CD14-positive monocyte (primary cell): Measurements from ENCODE around the gene NDRG4. TPM values are rescaled to one million over a fixed set of nuclear protein-coding genes. Genes with fewer than 3 reads are reported as not detected.

Experiments
- DNase-seq, 3 donors: peaks; one replicate each; pipeline ENCODE4 v3.0.0-alpha.2; 2011 to 2022
- H2AFZ ChIP-seq: 2 replicates; pipeline ENCODE4 v1.6.0; 2012; ENCODE audit warnings: mild to moderate bottlenecking, low read depth, low read length, inconsistent platforms; ENCODE audit not compliant: insufficient read depth, poor library complexity, severe bottlenecking
- H3K27ac ChIP-seq, 2 donors: 1 replicate in 1 of 2; 2 replicates in 1 of 2; pipeline ENCODE4 v1.5.1; 2012 to 2013; ENCODE audit warnings: low read length in 2 of 2, control low read depth in 1 of 2, inconsistent platforms in 1 of 2, low read depth in 1 of 2, mild to moderate bottlenecking in 1 of 2
- H3K27me3 ChIP-seq, 2 donors: one replicate each; pipeline versions ENCODE4 v1.6.0 to v1.6.1; 2011 to 2013; ENCODE audit warnings: low read length in 2 of 2; ENCODE audit not compliant: control insufficient read depth in 2 of 2, insufficient read depth in 2 of 2
- H3K36me3 ChIP-seq, 2 donors: replicated peaks in 1 of 2; 1 replicate in 1 of 2; 2 replicates in 1 of 2; pipeline versions ENCODE4 v1.5.1 to v1.6.1; 2012 to 2013; ENCODE audit warnings: low read length in 2 of 2, control low read depth in 1 of 2, inconsistent platforms in 1 of 2, mild to moderate bottlenecking in 1 of 2; ENCODE audit not compliant: insufficient read depth in 2 of 2, control insufficient read depth in 1 of 2
- H3K4me1 ChIP-seq, 2 donors: 1 replicate in 1 of 2; 2 replicates in 1 of 2; pipeline versions ENCODE4 v1.5.1 to v1.6.1; 2012 to 2013; ENCODE audit warnings: low read length in 2 of 2, control low read depth in 1 of 2, inconsistent platforms in 1 of 2, mild to moderate bottlenecking in 1 of 2, moderate library complexity in 1 of 2; ENCODE audit not compliant: insufficient read depth in 2 of 2, control insufficient read depth in 1 of 2
- H3K4me2 ChIP-seq: replicated peaks from 2 replicates; pipeline ENCODE3; 2012; ENCODE audit warnings: low read length, moderate library complexity, mild to moderate bottlenecking; ENCODE audit not compliant: poor library complexity, severe bottlenecking; ENCODE audit errors: extremely low read depth
- H3K4me3 ChIP-seq, 3 experiments: fragments of 200-600 bp in 1 of 3; sonication (generic) in 1 of 3; replicated peaks in 1 of 3; 1 replicate in 2 of 3; 2 replicates in 1 of 3; pipeline ENCODE4 v1.5.1; 2011 to 2013; ENCODE audit warnings: low read length in 3 of 3, mild to moderate bottlenecking in 3 of 3, control low read depth in 2 of 3, low read depth in 2 of 3, inconsistent platforms in 1 of 3, moderate library complexity in 1 of 3
- H3K79me2 ChIP-seq: 2 replicates; pipeline ENCODE4 v1.6.0; 2012; ENCODE audit warnings: mild to moderate bottlenecking, control low read depth, inconsistent platforms, low read length, moderate library complexity; ENCODE audit not compliant: insufficient read depth
- H3K9ac ChIP-seq: 2 replicates; pipeline ENCODE4 v1.6.0; 2017; ENCODE audit warnings: low read length, mild to moderate bottlenecking; ENCODE audit not compliant: insufficient read depth, poor library complexity, severe bottlenecking
- H3K9me3 ChIP-seq, 2 donors: replicated peaks in 1 of 2; 1 replicate in 1 of 2; 2 replicates in 1 of 2; pipeline versions ENCODE4 v1.5.1 to v1.6.1; 2012 to 2013; ENCODE audit warnings: low read length in 2 of 2, control low read depth in 1 of 2; ENCODE audit not compliant: control insufficient read depth in 1 of 2, insufficient read depth in 1 of 2
- H4K20me1 ChIP-seq: 2 replicates; pipeline ENCODE4 v1.6.0; 2012; ENCODE audit warnings: mild to moderate bottlenecking, low read length, control low read depth, moderate library complexity; ENCODE audit not compliant: insufficient read depth
- H3K27ac Mint-ChIP-seq, 7 donors: one replicate each; pipeline ENCODE4 v1.8.0; 2020; ENCODE audit warnings: mild to moderate bottlenecking in 7 of 7, mixed read lengths in 7 of 7, moderate library complexity in 6 of 7, inconsistent platforms in 2 of 7
- H3K27me3 Mint-ChIP-seq, 3 donors: one replicate each; pipeline ENCODE4 v1.8.0; 2021 to 2022; ENCODE audit warnings: low read depth in 3 of 3, mild to moderate bottlenecking in 3 of 3, mixed read lengths in 3 of 3, moderate library complexity in 3 of 3, inconsistent platforms in 1 of 3
- H3K36me3 Mint-ChIP-seq, 2 donors: one replicate each; pipeline ENCODE4 v1.8.0; 2020; ENCODE audit warnings: mixed read lengths in 2 of 2, inconsistent platforms in 1 of 2, mild to moderate bottlenecking in 1 of 2
- H3K4me1 Mint-ChIP-seq: one replicate; pipeline ENCODE4 v1.8.0; 2020; ENCODE audit warnings: mild to moderate bottlenecking, mixed read lengths
- H3K4me3 Mint-ChIP-seq, 2 donors: one replicate each; pipeline ENCODE4 v1.8.0; 2020; ENCODE audit warnings: mild to moderate bottlenecking in 2 of 2, mixed read lengths in 2 of 2, moderate library complexity in 1 of 2
- H3K9me3 Mint-ChIP-seq, 7 donors: one replicate each; pipeline ENCODE4 v1.8.0; 2020 to 2022; ENCODE audit warnings: mixed read lengths in 7 of 7, mild to moderate bottlenecking in 6 of 7, moderate library complexity in 6 of 7, inconsistent platforms in 2 of 7
- WGBS: methylation state at CpG from one replicate; pipeline ENCODE4 v1.1.5; 2013; ENCODE audit warnings: missing lambda C conversion rate; ENCODE audit not compliant: insufficient coverage; 5-methylcytosine and 5-hydroxymethylcytosine counted together
- intact Hi-C, 2 donors: fragments of 100-400 bp; cut with micrococcal nuclease; formaldehyde crosslinking; loops; one replicate each; pipeline versions ENCODE4 v1.15.0 to v1.15.1; 2023
- polyA plus RNA-seq, 3 donors: library from polyadenylated mRNA; depleted of rRNA in 1 of 3; unstranded in 2 of 3; stranded (reverse) in 1 of 3; fragments of 300-500 nt in 2 of 3; fragments of >200 nt in 1 of 3; fragmentation: Illumina TruSeq in 2 of 3; gene quantifications; 1 replicate in 2 of 3; 2 replicates in 1 of 3; pipeline ENCODE4 v1.2.3, GENCODE V29; 2012 to 2021
- TF ChIP-seq, protein P1 (sequence below): fragments of 200-600 bp; IDR thresholded peaks from one replicate; pipeline ENCODE4 v1.8.0; 2022; ENCODE audit warnings: antibody characterized with exemption, mild to moderate bottlenecking

NDRG4 gene
- polyA plus RNA-seq, 3 donors: not detected

DNA sequence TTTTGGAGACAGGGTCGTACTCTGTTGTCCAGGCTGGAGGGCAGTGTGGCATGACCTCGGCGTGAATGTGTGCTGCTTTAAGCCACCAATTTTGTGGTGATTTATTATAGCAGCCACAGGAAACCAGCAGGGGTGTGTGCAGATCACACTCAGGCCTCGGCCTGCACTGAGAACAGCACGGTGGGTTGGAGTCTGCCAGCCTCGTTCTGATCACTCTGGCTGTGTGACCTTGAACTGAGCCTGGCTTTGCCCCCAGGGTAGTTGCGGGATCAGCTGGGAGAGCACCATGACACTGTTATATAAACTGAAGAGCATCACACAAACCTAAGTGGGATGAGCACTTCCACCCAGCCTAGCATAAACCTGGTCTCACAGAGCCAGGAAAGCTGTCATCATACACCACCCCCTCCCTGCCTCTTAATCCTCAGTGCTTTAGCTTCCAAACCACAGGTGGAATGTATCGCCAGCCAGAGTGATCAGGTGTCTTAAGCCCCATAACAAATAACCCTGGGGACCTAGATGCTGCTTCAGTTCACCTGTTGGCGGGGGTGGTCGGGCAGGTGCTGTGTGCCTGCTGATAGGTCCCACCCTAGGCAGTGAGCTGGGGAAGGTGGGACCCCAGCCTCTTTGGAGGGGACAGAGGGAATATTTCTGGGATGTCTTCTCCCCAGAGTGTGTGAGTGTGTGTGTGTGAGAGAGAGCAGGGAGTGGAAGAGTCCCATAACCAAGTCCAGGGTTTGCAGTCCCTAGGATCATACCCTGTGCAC is 28.6 kb upstream of the NDRG4 start:
- no peak overlapping the region for H2AFZ ChIP-seq
- no peak overlapping the region for H3K4me3 ChIP-seq
- intact Hi-C loops: no loop called here
- no peaks in the 10 kb centered on the region for H3K36me3 Mint-ChIP-seq
- no peaks in the 10 kb centered on the region for H3K4me1 ChIP-seq
- H3K4me2 ChIP-seq: no peak overlapping the region
- no peaks in the 10 kb centered on the region for H3K9me3 Mint-ChIP-seq
- peaks cover 27 to 46% (median 42%) of the 10 kb centered on the region in 3 donors for H3K27me3 Mint-ChIP-seq
- H3K9ac ChIP-seq: no peak overlapping the region
- no peak overlapping the region for H3K27ac Mint-ChIP-seq
- TF ChIP-seq, protein P1, sequence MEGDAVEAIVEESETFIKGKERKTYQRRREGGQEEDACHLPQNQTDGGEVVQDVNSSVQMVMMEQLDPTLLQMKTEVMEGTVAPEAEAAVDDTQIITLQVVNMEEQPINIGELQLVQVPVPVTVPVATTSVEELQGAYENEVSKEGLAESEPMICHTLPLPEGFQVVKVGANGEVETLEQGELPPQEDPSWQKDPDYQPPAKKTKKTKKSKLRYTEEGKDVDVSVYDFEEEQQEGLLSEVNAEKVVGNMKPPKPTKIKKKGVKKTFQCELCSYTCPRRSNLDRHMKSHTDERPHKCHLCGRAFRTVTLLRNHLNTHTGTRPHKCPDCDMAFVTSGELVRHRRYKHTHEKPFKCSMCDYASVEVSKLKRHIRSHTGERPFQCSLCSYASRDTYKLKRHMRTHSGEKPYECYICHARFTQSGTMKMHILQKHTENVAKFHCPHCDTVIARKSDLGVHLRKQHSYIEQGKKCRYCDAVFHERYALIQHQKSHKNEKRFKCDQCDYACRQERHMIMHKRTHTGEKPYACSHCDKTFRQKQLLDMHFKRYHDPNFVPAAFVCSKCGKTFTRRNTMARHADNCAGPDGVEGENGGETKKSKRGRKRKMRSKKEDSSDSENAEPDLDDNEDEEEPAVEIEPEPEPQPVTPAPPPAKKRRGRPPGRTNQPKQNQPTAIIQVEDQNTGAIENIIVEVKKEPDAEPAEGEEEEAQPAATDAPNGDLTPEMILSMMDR: no peak
- no peaks in the 10 kb centered on the region for H3K79me2 ChIP-seq
- H4K20me1 ChIP-seq: no peaks in the 10 kb centered on the region
- 42% methylated on average over 10 of the region's 10 CpGs for WGBS
- H3K4me1 Mint-ChIP-seq: no peaks in the 10 kb centered on the region
- peaks cover 4 to 15% of the 10 kb centered on the region in 2 donors for H3K27me3 ChIP-seq
- H3K4me3 Mint-ChIP-seq: no peak overlapping the region
- DNase-seq: no peak
- H3K9me3 ChIP-seq: no peaks in the 10 kb centered on the region
- H3K27ac ChIP-seq: no peak overlapping the region
- H3K36me3 ChIP-seq: no peaks in the 10 kb centered on the region

DNA sequence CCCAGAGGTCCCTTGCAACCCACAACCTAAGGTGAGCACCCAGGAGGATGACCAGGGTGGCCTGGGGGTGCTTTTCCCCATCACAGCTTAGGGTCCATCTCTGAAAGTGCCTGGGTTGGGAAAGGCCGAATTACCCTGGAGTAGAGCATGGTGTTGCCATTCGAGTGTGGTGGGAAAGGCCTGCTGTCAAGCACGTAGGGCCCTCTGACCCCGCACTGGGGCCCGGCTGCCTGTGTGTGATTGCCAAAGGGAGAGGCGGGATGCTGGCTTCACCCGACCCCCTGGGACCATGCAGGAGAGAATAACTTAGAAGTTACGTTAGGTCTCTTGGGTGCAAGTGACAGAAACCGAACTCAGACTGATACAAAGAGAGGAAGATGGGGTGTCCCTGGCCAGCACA is 27.7 kb upstream of the NDRG4 start:
- Histone ChIP-seq H3K9me3 (no peaks in the 10 kb centered on the region), H3K79me2 (no peaks in the 10 kb centered on the region), H3K4me3 (no peak overlapping the region), H4K20me1 (no peaks in the 10 kb centered on the region), H3K4me1 (no peaks in the 10 kb centered on the region), H3K27ac (no peak overlapping the region), H3K27me3 (peaks cover 0 to 9% of the 10 kb centered on the region in 2 donors), H3K9ac (no peak overlapping the region), H3K36me3 (no peaks in the 10 kb centered on the region), H2AFZ (no peak overlapping the region), H3K4me2 (no peak overlapping the region)
- intact Hi-C loops: no loop called here
- Mint-ChIP-seq H3K27me3 (peaks cover 26 to 37% (median 36%) of the 10 kb centered on the region in 3 donors), H3K36me3 (no peaks in the 10 kb centered on the region), H3K4me3 (no peak overlapping the region), H3K4me1 (no peaks in the 10 kb centered on the region), H3K27ac (no peak overlapping the region), H3K9me3 (no peaks in the 10 kb centered on the region)
- TF ChIP-seq, protein P1: no peak
- 95% methylated on average over 5 of the region's 9 CpGs for WGBS
- no peak for DNase-seq
